ENCODE results near the gene MASP2.
"Not testable (repeated sequence)": the region's sequence is repeated elsewhere in the genome, so short reads cannot be mapped to it uniquely, and the experiment has no call there.

MASP2 gene

DNA sequence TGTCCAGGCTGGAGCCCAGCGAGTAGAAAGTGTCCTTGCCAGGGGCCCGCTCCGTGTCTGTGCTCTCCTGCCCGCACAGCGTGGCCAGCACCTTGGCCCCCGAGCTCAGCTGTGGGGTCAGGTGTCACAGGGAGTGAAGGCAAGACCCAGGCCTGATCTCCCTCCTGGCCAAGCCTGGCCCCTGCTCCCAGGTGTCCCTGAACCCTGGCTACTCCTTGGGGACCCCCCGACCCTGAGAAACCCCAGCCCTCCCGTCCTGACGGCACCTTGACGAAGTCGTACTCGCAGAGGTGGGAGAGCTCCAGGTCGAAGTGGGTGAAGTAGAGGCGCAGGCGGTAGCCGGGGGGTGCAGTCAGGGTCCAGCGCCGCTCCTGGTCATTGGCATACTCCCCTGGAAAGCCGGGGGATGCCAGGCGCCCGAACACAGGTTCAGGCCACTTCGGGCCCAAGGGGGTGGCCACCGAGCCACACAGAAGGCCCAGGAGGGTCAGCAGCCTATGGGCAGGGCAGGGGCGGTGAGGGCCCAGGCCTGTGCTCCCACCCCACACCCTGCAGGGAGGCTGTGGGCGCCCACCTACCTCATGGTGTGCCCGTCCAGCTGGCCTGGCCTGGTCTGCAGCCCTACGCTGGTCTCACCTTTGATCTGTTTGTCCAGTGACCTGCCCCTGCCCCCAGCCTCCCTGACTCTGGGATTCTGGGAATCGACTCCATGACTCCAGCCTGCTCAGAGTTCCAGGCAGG is at the start of gene MASP2:
MASP2 (minus strand) TSS at position 615 of the 741 bp plus-strand sequence; CDS start at position 583, 32 bp downstream.
- DNase-seq, result no peak

DNA sequence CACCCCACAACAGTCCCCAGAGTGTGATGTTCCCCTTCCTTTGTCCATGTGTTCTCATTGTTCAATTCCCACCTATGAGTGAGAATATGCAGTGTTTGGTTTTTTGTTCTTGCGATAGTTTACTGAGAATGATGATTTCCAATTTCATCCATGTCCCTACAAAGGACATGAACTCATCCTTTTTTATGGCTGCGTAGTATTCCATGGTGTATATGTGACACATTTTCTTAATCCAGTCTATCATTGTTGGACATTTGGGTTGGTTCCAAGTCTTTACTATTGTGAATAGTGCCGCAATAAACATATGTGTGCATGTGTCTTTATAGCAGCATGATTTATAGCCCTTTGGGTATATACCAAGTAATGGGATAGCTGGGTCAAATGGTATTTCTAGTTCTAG is 36.7 kb upstream of the MASP2 start:
- not testable (repeated sequence) for DNase-seq

DNA sequence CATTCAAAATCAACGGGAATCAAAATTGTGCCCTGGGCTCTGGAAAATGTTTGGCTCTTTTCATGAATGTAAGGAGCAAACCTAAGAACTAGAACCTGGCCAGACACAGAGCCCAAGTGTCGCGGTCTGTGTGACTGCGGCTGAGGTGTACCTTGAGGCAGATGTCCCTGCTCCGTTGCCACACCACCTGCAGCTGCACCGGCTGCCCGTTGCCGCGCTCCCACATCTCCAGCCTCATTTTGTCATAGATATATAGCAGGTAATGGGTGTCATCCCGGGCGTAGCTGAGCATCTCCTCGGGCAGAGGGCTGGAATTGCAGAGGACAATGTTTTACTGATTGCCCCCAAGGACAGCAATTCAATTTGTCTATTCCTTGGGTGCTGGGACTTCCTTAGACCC is 33.9 kb upstream of the MASP2 start:
- no peak for DNase-seq

DNA sequence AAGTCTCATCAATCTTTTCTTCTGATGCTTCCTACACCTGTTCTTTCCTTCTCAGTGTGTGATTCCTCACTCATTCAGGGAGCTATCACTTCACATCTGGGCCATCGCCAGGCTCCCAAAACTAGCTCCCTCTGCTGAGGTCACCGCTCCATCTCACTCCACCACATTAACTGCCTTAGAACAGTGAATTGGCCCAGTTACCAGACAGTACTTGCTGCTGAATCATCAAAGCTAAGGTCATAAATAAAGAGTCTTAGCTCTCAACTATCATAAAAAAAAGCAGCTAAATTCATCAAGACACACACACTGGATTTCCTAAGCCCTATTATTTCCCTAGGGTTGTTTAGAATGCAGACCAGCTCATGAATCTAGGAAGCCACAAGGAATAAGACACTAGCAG is 31.6 kb upstream of the MASP2 start:
- no peak for DNase-seq

DNA sequence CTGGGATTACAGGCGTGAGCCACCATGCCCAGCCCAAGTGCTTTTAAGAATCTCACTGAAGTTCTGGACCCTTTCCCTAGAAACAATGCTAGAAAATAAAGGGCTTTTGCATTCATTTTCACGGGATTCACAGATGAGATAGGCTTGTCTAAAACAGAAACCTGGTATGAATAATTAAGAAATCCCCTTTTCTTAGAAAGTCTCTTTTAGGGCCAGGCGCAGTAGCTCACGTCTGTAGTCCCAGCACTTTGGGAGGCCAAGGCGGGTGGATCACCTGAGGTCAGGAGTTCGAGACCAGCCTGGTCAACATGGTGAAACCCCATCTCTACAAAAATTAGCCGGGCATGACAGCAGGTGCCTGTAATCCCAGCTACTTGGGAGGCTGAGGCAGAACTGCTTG is 26.4 kb upstream of the MASP2 start:
- not testable (repeated sequence) for DNase-seq

DNA sequence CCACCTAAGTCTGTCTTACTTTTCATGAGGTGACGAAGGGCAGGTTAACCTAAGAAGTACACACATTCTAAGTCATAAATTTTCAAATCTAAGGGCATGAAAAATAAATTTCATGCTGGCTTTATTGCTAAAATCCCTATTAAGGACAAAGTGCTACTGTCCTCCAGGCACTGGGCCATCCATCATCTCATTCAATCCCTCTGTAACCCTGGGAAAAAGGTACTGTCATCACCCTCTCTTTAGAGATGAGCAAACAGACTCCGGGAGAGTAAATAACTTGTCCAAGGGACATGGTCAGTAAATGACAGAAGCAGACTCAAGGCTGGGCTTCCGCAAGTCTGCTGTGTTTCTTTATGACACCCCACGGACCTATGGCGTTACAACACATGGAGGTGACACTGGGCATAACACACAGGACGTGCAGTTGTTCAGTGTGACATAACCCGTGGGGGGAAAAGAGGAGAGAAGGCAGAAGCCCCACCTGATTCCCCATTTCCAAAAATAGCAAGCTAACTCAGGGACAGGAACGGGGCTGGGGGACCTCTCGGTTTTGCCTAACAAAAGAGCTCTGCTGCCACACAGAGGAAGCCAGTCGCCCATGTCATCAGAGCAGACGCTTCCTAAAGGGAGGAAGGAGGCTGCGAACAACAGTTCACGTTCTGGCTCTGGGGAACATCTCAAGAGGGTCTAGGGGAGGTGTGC is 25.3 kb upstream of the MASP2 start:
- DNase-seq, result no peak

DNA sequence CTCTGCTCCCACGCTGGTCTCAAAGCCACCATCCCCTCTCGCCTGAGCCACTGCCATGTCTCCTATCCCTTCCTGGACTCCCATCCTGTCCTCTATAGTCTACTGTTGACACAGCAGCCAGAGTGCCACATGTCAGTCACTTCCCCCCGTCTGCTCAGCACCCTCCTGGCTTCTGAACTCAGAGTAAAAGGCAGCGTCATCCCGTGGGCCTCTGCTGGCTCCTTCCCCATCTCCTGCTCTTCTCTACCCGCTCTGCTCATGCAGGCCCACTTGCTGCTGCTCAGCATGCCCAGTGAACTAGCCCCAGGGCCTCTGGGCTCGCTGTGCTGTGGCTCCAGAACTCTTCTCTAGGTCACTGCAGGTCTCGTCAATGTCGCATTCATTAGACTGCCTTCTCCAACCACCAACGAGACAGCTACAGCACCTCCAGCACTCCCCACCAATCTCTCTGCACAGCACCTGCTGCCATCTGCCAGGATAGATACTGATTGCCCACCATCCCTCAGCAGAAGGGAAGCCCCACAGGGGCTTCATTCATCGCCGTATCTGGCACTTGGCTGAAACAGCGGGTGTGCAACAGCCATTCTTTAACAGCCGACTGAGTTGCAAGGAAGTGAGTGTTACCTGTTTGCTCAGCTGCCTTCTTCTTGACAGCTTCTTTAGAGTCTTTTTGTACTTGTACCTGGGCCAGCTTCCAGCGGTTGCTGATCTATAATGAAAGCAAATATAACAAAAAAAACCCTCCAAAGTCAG is 24.6 kb upstream of the MASP2 start:
- DNase-seq, result no peak

DNA sequence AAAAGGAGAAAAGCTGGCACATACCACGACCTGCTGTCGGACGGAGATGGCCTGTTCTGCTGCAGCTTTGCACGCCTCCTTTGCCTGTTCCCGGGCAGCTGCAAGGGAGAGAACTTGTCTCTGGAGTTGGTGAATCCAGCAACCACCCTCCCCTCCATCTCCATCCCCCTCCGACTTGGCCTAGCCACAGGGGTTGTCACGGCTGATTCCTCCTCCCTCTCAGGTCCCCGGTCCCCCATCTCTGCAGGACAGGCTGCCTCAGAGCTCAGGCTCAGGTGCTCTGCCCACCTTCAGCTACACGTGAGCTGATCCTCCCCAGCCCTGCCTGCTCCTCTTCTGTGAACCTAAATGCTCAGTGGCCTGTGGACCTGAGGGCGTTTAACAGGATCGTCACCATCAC is 23.8 kb upstream of the MASP2 start:
- DNase-seq, result no peak

DNA sequence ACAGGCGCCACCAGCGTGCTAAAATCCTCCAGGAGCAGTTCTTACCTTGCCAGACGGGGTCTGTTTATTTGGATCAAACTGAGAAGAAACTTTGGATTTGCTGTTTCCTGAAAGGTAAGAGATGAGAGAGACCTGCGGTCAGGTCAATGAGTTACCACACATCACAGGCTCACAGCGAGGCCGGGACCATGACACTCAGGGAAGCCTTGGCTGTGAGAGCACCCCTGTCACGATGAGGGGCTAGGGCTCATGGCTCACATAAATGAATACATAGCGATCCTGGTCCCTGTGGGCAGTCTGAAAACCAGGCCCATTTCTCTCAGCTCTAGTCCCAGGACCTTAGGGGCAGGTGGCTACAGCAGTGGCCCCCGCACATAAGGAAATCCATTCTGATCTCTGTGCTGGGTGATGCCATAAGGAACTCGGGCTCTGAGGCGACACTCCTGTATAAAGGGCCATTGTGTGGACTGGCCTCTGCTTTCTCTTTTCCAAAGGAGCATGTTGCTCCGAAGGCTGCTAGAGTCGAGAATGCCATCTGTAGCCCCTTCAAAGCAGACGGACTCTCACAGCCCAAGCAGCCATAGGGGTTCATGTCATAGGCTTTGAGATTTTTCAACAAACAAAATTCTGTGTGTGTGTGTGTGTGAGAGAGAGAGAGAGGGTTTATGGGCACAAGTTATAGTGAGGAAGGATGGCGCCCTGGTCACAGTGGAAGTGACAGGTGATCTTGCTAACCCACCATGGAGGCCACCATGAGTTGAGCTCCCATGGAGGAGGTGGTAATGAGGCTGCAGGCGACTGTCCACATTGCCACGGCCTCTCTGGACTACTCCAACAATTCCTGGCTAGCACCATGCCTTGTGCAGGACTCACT is 21.8 kb upstream of the MASP2 start:
- no peak for DNase-seq

DNA sequence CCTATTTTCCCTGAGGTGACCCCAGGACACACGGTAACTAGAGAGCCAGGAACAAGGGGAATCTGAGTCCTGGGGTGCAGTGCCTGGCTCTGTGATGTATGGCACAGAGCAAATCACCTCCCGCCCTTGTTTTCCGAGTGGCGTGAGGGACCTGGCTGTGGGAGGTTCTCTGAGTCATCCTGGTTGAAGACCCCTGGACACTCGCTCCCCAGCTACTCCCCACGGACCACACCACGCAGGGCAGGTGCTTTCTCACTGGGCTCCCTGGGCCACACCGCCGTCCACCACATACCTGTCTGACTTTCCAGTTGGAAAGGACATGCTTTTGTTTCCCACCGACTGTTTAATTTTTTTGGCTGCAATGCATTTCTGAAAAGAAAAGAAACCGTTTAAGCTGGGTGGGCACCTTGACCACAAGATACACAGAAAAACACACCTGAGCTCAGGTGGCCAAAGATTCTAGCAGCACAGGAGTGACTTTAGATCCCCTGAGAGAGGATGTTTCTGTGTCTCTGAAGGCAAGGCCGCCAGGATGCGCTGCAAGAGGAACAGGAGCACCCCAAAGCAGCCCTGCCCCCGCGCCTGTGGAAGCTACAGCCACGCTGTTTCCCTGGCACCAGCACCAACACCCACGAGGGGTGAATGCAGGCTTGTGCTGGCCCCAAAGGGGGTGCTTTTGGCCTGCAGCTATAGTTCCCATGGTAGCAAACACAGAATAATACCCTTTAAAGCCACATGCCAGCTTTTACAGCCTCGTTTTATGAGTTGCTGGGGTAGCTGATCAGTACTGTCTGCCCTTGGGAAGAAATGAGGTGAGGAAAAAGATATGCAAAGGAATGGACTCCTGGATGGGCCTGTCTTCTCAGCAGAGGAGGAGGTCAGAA is 20.9 kb upstream of the MASP2 start:
- DNase-seq, result no peak

DNA sequence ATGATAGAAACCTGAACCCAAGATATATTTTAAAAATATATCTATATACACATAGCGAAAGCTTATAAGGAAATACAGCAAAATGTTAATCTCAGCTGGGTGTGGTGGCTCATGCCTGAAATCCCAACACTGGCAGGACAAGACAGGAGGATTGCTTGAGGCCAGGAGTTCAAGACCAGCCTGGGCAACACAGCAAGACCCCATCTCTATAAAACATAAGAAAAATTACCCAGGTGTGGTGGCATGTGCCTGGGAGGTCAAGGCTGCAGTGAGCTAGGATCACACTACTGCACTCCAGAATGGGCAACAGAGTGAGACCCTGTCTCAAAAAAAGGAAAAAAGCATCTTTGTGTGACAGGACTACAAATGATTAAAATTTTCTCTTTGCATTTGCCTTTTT is 18.8 kb upstream of the MASP2 start:
- DNase-seq, result no peak

DNA sequence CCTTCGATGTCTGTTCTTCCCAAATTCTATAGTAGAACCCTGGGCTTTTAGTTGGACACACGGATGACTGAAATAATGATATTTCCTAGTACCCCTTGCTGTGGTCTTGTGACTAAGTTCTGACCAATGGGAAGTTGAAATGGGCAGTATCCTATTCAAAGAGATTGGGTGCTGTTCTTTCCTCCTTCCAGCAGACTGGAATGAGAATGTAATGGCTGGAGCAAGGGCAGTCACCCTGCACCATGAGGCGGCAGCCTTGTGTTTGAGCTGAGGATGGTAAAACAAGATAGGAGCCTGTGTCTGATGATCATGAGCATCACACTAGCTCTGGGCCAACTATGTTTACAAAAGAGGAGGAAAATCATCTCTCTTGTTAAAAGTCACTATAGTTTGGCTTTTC is 17.9 kb upstream of the MASP2 start:
- DNase-seq, result no peak

DNA sequence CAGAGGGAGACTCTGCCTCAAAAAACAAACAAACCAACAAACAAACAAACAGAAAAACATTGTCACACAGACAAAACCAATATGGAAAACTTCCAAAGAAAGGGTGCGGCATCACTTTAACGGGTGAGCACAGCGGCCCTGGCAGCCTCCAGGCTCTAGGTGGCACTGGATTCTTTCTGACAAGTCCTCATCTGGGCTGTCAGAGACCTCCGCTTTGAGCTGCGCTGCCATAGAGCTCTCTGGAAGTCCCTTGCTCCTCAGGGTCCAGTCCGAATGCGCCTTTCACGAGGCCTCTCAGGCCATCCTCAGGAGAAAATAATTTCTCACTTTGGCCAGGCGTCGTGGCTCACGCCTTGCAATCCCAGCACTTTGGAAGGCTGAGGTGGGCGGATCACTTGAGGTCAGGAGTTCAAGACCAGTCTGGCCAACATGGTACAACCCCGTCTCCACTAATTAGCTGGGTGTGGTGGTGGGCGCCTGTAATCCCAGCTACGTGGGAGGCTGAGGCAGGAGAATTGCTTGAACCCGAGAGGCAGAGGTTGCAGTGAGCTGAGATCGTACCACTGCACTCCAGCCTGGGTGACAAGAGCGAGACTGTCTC is 17.0 kb upstream of the MASP2 start:
- not testable (repeated sequence) for DNase-seq

DNA sequence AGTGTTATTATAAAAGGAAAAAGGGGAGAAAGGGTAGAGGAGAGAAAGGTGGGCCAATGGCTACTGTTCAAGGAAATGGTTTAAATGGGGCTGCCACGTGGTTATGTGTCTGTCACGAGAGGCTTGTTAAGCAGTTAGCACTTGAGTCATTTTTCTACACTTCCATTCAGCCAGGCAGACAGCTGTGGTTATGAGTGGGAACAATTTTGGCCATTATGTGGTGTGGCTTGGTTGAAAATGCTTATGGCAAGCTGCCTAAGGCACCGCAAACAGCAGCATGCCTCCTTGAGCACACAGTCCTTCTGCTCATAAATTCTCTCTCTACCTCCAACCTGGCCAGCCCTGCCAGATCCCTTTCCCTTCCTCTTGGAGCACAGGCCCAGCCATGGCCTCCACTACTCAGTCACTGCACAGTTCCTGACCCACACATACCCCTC is 15.9 kb upstream of the MASP2 start:
- no peak for DNase-seq

DNA sequence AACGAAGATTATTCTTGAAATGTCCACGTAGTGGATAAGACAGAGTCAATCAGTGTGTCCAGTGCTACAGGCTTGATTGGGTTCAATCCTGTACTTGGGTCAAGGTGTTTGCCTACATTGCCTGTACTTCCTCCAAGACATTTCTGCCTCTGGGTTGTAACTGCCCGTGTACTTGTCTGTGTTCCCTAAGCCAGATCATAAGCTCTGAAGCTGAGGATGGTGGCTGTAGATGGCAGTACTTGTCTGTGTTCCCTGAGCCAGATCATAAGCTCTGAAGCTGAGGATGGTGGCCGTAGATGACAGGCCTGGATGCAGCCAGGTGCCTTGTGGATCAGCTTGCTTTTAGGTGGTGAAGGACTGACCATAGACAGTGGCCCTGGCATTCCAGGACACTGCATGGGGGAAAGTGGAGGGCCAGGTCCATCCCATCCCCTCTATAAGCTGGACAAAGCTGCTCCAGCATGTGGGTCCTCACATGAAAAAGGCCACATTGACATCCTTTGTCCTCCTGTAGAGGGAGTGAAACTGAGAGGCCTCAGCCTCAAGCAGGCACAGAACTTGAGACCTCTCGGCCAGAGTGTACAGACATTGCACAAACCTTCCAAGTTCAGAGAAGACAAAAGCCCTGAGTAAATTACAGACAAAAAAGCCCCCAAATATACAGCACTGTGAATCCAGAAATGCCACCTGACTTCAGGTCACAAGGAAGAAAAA is 14.8 kb upstream of the MASP2 start:
- no peak for DNase-seq

DNA sequence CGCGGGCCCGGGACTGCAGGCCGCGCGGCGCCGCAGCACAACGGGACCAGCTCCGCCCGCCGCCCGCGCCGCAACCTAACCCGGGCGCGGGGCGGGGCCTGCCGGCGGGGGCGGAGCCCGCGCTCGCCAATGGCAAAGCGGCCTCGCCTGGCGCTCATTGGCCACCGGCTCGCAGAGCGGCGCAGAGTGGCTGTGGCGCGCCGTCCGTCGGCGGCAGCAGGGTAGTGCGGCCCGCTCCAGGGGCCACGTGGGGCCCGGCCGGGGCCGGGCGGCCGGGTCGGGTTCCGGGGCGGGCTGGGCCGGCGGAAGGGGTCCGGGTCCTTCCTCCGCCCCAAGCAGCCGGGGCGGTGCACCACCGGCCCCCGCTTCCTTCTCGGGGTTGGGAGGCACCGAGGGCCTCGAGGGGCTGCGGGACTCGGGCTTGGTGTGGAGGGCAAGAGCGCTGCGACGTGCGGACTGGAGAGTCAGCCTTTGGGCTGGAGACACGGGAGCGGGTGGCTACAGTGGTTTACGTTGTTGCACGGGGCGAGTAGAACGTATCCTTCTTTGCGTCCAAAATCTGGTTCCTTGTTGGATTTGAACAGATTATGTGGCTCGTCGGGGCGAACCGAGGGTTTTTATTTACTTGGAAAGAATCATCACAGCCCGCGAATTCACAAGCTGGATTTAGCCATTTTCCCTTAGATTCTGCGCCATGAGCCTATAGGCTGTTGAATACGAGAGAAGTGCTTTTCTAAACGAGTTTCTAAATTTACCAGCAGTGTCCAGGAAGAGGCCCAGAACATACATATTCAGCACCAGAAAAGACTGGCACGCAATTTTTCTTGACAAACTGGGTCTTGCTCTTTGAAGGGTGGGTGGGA is 13.2 kb upstream of the MASP2 start, which contains the start of gene SRM:
SRM (minus strand) TSS at position 51 of the 863 bp plus-strand sequence. CDS start 75 bp downstream, outside the sequence.
- DNase-seq, result peak; percentile 87

DNA sequence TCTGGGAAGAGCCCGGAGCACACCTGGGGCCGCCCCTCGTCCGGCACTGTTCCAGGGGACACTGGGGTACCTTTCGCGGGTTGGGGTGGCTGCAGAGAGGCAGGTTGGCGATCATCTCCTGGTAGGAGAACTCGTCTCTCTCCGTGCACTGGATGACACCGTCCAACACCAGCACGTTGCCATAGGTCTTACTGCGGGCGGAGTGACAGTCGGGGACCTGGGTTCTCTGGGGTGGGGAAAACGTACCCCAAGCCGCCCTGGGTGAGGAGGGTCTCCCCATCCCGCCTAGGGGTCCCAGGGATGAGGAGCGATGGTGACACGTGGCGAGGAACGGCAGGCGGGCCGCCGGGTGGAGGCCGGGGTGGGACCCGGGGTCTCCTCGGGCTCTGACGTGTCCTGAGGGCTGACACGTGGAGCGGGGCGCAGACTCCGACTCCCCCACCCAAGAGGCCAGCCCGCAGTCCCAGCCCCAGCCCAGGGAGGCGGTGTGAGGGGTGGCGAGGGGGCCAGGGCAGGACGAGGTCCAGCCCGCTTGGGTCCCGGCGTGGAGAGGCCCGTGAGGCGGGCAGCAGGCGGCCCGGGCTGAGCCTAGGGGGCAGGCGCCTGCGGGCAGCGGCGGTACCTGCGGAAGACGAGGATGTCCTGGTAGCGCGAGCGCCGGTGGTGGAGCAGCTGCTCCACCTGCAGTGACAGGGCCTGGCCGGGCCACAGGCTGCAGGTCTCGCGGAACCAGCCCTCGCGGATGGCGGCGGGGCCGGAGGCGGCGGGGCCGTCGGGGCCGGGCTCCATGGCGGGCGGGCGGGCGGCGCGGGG is 12.3 kb upstream of the MASP2 start:
- DNase-seq, result no peak

DNA sequence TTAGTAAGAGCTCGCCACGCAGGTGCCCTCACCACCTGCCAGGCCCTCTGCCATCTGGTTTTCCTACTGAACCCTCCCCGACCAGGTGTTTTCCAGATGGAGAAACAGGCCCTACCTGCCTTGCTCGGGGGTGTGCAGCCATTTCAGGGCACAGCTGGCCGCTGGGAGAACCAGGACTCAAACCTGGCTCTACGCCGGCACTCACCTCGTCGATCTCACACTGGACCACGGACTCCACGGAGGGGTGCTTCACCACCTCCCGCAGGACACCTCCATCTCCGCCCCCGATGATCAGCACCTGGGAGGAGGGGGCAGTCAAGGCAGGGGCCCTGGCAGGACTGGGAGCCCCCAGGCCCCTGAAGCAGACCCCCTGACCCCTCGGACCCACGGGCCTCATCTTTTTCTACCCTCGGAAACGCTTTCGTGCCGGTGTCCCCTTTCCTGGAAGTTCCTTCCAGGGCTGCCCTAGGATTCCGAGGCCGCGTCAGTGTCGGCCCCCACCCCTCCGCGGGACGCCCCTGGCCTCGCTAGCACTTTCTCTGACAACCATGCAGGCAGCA is 11.6 kb upstream of the MASP2 start:
- no peak for DNase-seq
